Tibial artery (tissue), 4 donors: ENCODE measurements around the gene PATJ.

Experiments
- DNase-seq, 2 donors: peaks; one replicate each; pipeline ENCODE4 v3.0.0-alpha.2; 2019
- H3K27ac ChIP-seq, 2 donors: fragments of 200-600 bp; sonication (generic) in 1 of 2; 1 replicate in 1 of 2; 2 replicates in 1 of 2; pipeline ENCODE4 v1.5.1; 2018 to 2019; ENCODE audit warnings: mild to moderate bottlenecking in 1 of 2
- H3K27me3 ChIP-seq, 2 donors: fragments of 200-600 bp; sonication (generic) in 1 of 2; one replicate each; pipeline versions ENCODE4 v1.5.1 to v1.6.0; 2016 to 2019
- H3K36me3 ChIP-seq, 3 donors: fragments of 200-600 bp; sonication (generic) in 2 of 3; one replicate each; pipeline ENCODE4 v1.5.1; 2016 to 2019; ENCODE audit warnings: mild to moderate bottlenecking in 2 of 3
- H3K4me1 ChIP-seq, 4 donors: fragments of 200-600 bp; sonication (generic) in 2 of 4; 1 replicate in 3 of 4; 2 replicates in 1 of 4; pipeline ENCODE4 v1.5.1; 2016 to 2019
- H3K4me3 ChIP-seq, 2 donors: fragments of 200-600 bp; sonication (generic) in 1 of 2; 1 replicate in 1 of 2; 2 replicates in 1 of 2; pipeline ENCODE4 v1.5.1; 2018 to 2019; ENCODE audit warnings: mild to moderate bottlenecking in 2 of 2
- H3K9me3 ChIP-seq, 3 donors: fragments of 200-600 bp; sonication (generic) in 1 of 3; one replicate each; pipeline ENCODE4 v1.5.1; 2016 to 2019
- intact Hi-C: fragments of 100-400 bp; cut with DNase I; formaldehyde crosslinking; loops from one replicate; pipeline ENCODE4 v1.15.0; 2023; ENCODE audit warnings: low total_unique reads
- TF ChIP-seq, protein P1 (sequence below), 2 experiments: fragments of 200-600 bp in 1 of 2; fragments of 450-650 bp in 1 of 2; IDR thresholded peaks; one replicate each; pipeline ENCODE4 v1.5.1; 2017 to 2019; ENCODE audit warnings: antibody characterized with exemption in 2 of 2, mild to moderate bottlenecking in 1 of 2, moderate library complexity in 1 of 2

Gene PATJ

DNA sequence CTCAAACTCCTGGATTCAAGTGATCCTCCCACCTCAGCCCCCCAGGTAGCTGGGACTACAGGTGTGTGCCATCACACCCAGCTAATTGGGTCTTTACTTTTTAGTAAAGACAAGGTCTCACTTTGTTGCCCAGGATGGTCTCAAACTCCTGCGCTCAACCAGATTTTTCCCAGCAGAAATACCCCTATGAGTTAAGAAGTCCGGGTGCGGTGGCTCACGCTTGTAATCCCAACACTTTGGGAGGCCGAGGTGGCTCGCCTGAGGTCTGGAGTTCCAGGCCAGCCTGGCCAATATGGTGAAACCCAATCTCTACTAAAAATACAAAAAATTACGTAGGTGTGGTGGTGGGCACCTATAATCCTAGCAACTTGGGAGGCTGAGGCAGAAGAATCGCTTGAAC lies 445.8 kb downstream of the PATJ start:
- intact Hi-C loops, result no loop called here
- TF ChIP-seq, protein P1, sequence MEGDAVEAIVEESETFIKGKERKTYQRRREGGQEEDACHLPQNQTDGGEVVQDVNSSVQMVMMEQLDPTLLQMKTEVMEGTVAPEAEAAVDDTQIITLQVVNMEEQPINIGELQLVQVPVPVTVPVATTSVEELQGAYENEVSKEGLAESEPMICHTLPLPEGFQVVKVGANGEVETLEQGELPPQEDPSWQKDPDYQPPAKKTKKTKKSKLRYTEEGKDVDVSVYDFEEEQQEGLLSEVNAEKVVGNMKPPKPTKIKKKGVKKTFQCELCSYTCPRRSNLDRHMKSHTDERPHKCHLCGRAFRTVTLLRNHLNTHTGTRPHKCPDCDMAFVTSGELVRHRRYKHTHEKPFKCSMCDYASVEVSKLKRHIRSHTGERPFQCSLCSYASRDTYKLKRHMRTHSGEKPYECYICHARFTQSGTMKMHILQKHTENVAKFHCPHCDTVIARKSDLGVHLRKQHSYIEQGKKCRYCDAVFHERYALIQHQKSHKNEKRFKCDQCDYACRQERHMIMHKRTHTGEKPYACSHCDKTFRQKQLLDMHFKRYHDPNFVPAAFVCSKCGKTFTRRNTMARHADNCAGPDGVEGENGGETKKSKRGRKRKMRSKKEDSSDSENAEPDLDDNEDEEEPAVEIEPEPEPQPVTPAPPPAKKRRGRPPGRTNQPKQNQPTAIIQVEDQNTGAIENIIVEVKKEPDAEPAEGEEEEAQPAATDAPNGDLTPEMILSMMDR (IDR thresholded peaks at IDR 0.05), result no peak

GRCh38 chr1:62194651-62195544 lies 452.6 kb downstream of the PATJ start, which contains the start of gene L1TD1:
TSS of gene L1TD1 (plus strand) at chr1:62194849. CDS start at chr1:62206629, 11,780 bp downstream.
- no peak within 1 kb of the TSS for H3K27ac ChIP-seq
- H3K27me3 ChIP-seq, result peaks cover 0 to 35% of the 10 kb centered on the region in 2 donors
- intact Hi-C loops, result no loop called here
- TF ChIP-seq, protein P1 (IDR thresholded peaks at IDR 0.05), result no peak
- H3K4me3 ChIP-seq, result no peak within 1 kb of the TSS
- no peaks in the 10 kb centered on the region for H3K36me3 ChIP-seq
- peaks cover 0 to 9% (median 4%) of the 10 kb centered on the region in 4 donors for H3K4me1 ChIP-seq
- DNase-seq, result no peak
- H3K9me3 ChIP-seq, result no peaks in the 10 kb centered on the region

More for the DNA sequence above, 445.8 kb downstream of the PATJ start:
- Histone ChIP-seq H3K36me3 (no peaks in the 10 kb centered on the region), H3K27ac (no peak overlapping the region), H3K27me3 (peaks cover 0 to 3% of the 10 kb centered on the region in 2 donors), H3K4me3 (no peak overlapping the region), H3K9me3 (no peaks in the 10 kb centered on the region), H3K4me1 (no peaks in the 10 kb centered on the region)
- no peak for DNase-seq

GRCh38 chr1:62196086-62196690 lies 453.9 kb downstream of the PATJ start:
- Histone ChIP-seq H3K9me3 (no peaks in the 10 kb centered on the region), H3K36me3 (no peaks in the 10 kb centered on the region), H3K27ac (no peak overlapping the region), H3K27me3 (peaks cover 0 to 35% of the 10 kb centered on the region in 2 donors), H3K4me1 (peaks cover 0 to 9% (median 4%) of the 10 kb centered on the region in 4 donors), H3K4me3 (no peak overlapping the region)
- DNase-seq, result no peak
- intact Hi-C loops, result no loop called here
- TF ChIP-seq, protein P1 (IDR thresholded peaks at IDR 0.05), result no peak

GRCh38 chr1:62198069-62198780 lies 455.9 kb downstream of the PATJ start:
- no peak for DNase-seq
- Histone ChIP-seq H3K27ac (no peak overlapping the region), H3K4me3 (no peak overlapping the region), H3K36me3 (no peaks in the 10 kb centered on the region), H3K4me1 (peaks cover 0 to 9% (median 4%) of the 10 kb centered on the region in 4 donors), H3K9me3 (no peaks in the 10 kb centered on the region), H3K27me3 (peaks cover 0 to 33% of the 10 kb centered on the region in 2 donors)
- TF ChIP-seq, protein P1 (IDR thresholded peaks at IDR 0.05), result no peak
- intact Hi-C loops, result no loop called here

- no peaks in the 10 kb centered on the region for H3K36me3 ChIP-seq
- no peak overlapping the region for H3K27ac ChIP-seq
- TF ChIP-seq, protein P1 (IDR thresholded peaks at IDR 0.05), result no peak
- H3K27me3 ChIP-seq, result peaks cover 0 to 27% of the 10 kb centered on the region in 2 donors
- no peak overlapping the region for H3K4me3 ChIP-seq
- intact Hi-C loops, result no loop called here
- peaks cover 0 to 9% (median 4%) of the 10 kb centered on the region in 4 donors for H3K4me1 ChIP-seq
- no peaks in the 10 kb centered on the region for H3K9me3 ChIP-seq
- DNase-seq, result no peak
These were observed 456.5 kb downstream of the PATJ start for GRCh38 chr1:62198781-62199125.
